SK-N-SH (cell line): Measurements from ENCODE around the gene CCL22.

ENCODE experiments used
- FOXJ3 ChIP-seq: sonication (generic); formaldehyde crosslinking; IDR thresholded peaks from 2 replicates; pipeline ENCODE4 v1.5.1; 2020; ENCODE audit warnings: mild to moderate bottlenecking, missing genetic modification reagents
- FOXM1 ChIP-seq: IDR thresholded peaks from 2 replicates; pipeline ENCODE4 v1.4.0; 2012; ENCODE audit warnings: low read depth, mild to moderate bottlenecking
- GABPA ChIP-seq: IDR thresholded peaks from 2 replicates; pipeline ENCODE4 v1.4.0; 2012; ENCODE audit warnings: low read depth, mild to moderate bottlenecking
- MEF2A ChIP-seq: IDR thresholded peaks from 2 replicates; pipeline ENCODE4 v1.4.0; 2012; ENCODE audit warnings: low read depth, borderline replicate concordance
- NRF1 ChIP-seq: IDR thresholded peaks from 2 replicates; pipeline ENCODE4 v1.6.1; 2012; ENCODE audit warnings: low read depth, mild to moderate bottlenecking, low read length
- RCOR1 ChIP-seq: fragments of 150-350 bp; IDR thresholded peaks from 2 replicates; pipeline ENCODE4 v1.6.1; 2017; ENCODE audit warnings: antibody characterized with exemption, low read length
- SMC3 ChIP-seq: IDR thresholded peaks from 2 replicates; pipeline ENCODE4 v1.6.1; 2012; ENCODE audit warnings: low read depth, low read length, improper control_type of control experiment
- TAF1 ChIP-seq: IDR thresholded peaks from 2 replicates; pipeline ENCODE4 v1.6.1; 2012; ENCODE audit warnings: low read depth, mild to moderate bottlenecking, low read length, moderate library complexity, borderline replicate concordance
- TCF12 ChIP-seq: IDR thresholded peaks from 2 replicates; pipeline ENCODE4 v1.4.0; 2012
- YY1 ChIP-seq: IDR thresholded peaks from 2 replicates; pipeline ENCODE4 v1.4.0; 2012; ENCODE audit warnings: low read depth, mild to moderate bottlenecking
- TF ChIP-seq, protein P1 (sequence below): fragments of 200-600 bp; sonication (generic); IDR thresholded peaks from 2 replicates; pipeline ENCODE4 v1.6.1; 2017; ENCODE audit warnings: antibody characterized with exemption, mild to moderate bottlenecking, moderate library complexity
- TF ChIP-seq, protein P2 (sequence below): IDR thresholded peaks from 2 replicates; pipeline ENCODE4 v1.6.1; 2012; ENCODE audit warnings: mild to moderate bottlenecking, low read depth, low read length, moderate library complexity
- TF ChIP-seq, protein P3 (sequence below): IDR thresholded peaks from 2 replicates; pipeline ENCODE4 v1.4.0; 2012; ENCODE audit warnings: low read depth

DNA sequence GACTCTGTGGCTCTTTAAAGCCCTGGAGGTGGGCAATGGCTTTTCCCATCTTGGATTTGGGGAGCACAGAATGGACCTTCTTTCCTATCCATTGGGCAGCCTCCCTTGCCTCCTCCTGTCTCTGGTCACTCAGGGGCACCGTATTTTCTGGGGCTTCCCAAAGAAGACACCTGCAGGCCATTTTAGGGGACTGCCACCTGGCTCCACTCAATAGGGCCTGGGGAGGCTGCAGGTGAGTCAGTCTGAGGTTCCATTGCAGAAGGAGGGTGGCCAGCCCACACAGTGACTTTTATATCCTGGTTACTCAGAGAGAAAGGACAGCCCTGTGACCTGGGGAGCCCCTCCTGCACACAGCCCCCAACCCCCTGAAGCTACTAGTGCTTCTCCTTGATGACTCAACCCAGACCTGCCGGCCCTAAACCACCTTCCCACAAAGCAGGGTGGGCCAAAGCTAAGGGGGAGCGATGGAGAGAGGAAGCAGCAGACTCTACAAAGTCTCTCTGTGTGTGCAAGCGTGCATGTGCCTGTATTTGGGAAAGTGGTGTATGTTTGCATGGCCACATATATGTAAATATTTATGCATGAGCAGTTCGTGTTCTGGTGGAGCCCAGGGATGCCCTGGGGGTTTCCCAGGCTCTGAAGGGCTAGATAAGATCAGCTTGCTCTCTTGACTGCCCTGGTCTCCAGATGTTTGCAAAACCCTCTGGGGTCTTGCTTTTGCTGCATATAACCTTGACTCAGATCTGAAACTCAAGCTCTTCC, 18.7 kb downstream of the CCL22 start:
- TF ChIP-seq TAF1 = no peak
- TF ChIP-seq GABPA = no peak
- TF ChIP-seq TCF12 = peak; percentile 68; the same call in 1 of the 2 replicates
- TF ChIP-seq, protein P1, sequence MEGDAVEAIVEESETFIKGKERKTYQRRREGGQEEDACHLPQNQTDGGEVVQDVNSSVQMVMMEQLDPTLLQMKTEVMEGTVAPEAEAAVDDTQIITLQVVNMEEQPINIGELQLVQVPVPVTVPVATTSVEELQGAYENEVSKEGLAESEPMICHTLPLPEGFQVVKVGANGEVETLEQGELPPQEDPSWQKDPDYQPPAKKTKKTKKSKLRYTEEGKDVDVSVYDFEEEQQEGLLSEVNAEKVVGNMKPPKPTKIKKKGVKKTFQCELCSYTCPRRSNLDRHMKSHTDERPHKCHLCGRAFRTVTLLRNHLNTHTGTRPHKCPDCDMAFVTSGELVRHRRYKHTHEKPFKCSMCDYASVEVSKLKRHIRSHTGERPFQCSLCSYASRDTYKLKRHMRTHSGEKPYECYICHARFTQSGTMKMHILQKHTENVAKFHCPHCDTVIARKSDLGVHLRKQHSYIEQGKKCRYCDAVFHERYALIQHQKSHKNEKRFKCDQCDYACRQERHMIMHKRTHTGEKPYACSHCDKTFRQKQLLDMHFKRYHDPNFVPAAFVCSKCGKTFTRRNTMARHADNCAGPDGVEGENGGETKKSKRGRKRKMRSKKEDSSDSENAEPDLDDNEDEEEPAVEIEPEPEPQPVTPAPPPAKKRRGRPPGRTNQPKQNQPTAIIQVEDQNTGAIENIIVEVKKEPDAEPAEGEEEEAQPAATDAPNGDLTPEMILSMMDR = no peak
- TF ChIP-seq SMC3 = no peak
- TF ChIP-seq, protein P2, sequence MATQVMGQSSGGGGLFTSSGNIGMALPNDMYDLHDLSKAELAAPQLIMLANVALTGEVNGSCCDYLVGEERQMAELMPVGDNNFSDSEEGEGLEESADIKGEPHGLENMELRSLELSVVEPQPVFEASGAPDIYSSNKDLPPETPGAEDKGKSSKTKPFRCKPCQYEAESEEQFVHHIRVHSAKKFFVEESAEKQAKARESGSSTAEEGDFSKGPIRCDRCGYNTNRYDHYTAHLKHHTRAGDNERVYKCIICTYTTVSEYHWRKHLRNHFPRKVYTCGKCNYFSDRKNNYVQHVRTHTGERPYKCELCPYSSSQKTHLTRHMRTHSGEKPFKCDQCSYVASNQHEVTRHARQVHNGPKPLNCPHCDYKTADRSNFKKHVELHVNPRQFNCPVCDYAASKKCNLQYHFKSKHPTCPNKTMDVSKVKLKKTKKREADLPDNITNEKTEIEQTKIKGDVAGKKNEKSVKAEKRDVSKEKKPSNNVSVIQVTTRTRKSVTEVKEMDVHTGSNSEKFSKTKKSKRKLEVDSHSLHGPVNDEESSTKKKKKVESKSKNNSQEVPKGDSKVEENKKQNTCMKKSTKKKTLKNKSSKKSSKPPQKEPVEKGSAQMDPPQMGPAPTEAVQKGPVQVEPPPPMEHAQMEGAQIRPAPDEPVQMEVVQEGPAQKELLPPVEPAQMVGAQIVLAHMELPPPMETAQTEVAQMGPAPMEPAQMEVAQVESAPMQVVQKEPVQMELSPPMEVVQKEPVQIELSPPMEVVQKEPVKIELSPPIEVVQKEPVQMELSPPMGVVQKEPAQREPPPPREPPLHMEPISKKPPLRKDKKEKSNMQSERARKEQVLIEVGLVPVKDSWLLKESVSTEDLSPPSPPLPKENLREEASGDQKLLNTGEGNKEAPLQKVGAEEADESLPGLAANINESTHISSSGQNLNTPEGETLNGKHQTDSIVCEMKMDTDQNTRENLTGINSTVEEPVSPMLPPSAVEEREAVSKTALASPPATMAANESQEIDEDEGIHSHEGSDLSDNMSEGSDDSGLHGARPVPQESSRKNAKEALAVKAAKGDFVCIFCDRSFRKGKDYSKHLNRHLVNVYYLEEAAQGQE = no peak
- no peak for TF ChIP-seq MEF2A
- TF ChIP-seq NRF1 = no peak
- no peak for TF ChIP-seq FOXM1
- no peak for TF ChIP-seq YY1
- TF ChIP-seq, protein P3, sequence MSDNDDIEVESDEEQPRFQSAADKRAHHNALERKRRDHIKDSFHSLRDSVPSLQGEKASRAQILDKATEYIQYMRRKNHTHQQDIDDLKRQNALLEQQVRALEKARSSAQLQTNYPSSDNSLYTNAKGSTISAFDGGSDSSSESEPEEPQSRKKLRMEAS = no peak
- TF ChIP-seq FOXJ3 = peak; percentile 61; the same call in 1 of the 2 replicates
- TF ChIP-seq RCOR1 = peak; percentile 92
